Activated naive CD4-positive, alpha-beta T cell treated with anti-CD3 and anti-CD28 coated beads, Interleukin-2, amount 50 U/mL, for 72 hours (primary cell): ENCODE measurements around the gene FGF18. TPM values are rescaled to one million over a fixed set of nuclear protein-coding genes. Genes with fewer than 3 reads are reported as not detected.

Experiments
- total RNA-seq, 2 donors: library from RNA; stranded (reverse); gene quantifications; one replicate each; pipeline ENCODE4 v1.2.3, GENCODE V29; 2022

FGF18 gene
- total RNA-seq, 2 donors from 2014 or later = 0.36 TPM; not detected in 1

Other genes starting within 250 kb of the FGF18 start
- not detected for gene TLX3, start 110.4 kb upstream of the FGF18 start, total RNA-seq
- 1,000 to 10,000 TPM; 2,118 to 2,656 TPM for gene NPM1, start 31.8 kb upstream of the FGF18 start, total RNA-seq